HG03460 (cell line): Measurements from ENCODE around the gene STK38L.

Experiments
- ATAC-seq: cut with Tn5 transposase; IDR thresholded peaks from one replicate; pipeline ENCODE4 v1.9.1; 2021; ENCODE audit not compliant: unreplicated experiment

Gene STK38L

DNA sequence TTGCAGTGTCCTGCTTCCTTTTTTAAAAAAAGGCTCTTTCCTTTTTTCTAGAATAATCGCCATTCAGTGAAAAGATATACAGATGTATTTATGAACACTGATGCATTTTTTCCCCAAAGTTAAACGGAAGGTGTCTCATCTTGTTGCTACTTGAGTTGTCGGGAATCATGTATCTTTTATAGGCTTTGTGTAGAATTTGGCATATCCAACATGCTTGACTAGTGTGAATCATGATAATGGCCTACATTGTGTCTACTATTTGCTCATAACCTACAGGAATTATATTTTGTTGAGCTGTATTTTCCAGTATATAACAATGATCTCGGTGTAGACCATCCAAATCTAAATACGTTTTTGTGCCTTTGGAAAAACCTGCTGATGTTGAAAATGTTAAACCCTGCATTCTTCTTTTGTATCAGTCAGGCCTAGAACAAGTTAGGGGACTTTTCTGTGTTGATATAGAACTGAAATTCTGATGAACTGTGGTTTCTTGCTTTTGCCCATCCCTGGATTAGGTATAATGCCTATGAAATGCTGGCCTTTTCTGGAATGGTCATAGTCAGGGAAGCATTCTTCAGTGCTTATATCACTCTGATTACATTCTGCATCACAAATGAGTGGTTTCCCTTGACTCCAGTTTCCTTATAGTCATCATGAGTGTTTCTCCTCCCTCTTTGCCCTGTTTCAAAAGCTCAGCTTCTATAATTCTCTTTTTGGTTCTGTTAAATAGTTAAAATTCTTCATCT, 99.3 kb downstream of the STK38L start:
- no peak for ATAC-seq

DNA sequence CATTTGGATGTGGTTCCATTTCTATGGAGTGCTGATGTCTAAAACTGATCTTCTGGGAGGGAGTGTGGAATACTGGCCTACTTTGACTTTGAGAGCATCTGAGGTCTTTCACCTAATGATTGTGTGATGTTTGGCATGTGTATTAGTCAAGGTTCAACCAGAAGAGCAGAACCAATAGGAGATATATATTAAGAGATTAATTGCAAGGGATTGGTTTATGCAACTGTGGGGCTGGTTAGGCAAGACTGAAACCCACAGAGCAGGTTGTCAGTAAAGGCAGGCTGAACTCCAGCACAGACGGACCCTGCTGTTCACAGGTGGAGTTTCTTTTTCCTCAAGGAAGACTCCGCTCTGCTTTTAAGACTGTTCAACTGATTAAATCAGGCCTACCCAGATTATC, 100.2 kb downstream of the STK38L start:
- no peak for ATAC-seq

DNA sequence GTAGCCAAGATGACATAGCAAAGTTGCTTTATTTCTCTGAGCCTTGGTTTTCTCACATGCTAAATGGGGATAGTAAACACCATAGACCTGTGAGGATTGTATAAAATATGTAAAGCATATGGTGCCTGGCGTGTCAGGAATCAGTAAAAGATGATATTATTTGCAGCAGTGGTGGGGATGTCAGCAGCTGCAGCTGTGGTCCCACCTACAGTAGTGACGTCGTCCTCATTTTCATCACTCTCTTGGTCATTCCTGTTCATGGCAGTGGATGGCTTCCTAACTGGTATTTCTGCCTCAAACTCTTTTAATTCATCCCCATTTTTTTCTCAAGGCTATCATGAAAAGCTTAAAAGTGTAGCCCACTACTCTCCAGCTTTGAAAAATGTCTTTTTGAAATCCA, 100.7 kb downstream of the STK38L start:
- ATAC-seq: no peak

DNA sequence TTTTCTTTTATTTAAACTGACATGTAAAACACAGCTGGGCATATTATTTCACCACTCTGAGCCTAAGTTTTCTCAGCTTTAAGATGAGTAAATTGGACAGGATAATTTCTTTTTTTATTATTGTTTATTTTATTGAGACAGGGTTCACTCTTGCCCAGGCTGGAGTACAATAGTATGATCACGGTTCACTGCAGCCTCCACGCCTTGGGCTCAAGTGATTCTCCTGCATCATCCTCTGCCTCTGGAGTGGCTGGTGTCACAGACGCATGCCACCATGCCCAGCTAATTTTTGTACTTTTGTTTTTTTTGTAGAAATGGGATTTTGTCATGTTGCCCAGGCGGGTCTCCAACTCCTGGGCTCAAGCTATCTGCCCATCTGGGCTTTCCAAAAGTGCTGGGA, 101.3 kb downstream of the STK38L start:
- no peak for ATAC-seq

DNA sequence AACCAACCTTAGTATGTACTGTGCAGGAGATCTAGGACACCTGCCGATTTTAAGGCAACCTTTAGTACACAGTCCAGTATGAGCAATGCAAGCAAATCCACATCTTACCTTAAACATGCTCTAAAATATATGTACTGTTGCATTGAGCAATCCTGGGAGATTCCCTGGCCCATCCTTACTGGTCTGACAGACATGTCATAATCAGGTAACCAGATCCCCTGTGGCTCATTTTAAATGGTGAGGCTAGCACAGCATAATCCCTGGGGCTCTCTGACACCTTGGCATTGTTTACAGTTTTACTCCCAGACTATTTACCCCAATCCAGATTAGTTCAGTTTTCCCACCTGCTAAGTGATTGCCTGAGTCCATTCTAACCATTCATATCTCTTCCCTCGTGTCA, 103.7 kb downstream of the STK38L start:
- ATAC-seq: no peak

DNA sequence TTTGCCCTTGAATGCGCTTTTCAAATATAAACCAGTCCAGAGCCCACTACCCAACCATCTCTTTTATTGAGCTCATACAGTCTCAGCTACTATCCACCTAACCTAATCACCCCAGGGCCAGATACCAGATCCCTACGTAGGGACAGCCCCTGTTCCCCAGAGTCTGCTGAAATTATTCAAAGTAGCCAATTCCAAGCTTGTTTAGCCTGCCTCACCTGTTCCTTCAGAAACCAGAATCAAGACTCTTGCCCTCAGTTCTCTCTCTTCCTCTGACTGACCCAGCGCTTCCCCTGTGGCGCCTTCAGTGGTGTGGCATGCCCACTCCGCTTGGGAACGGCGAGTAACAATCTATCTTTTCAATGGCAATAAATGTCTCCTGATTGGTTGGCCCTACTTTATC, 107.4 kb downstream of the STK38L start:
- no peak for ATAC-seq

DNA sequence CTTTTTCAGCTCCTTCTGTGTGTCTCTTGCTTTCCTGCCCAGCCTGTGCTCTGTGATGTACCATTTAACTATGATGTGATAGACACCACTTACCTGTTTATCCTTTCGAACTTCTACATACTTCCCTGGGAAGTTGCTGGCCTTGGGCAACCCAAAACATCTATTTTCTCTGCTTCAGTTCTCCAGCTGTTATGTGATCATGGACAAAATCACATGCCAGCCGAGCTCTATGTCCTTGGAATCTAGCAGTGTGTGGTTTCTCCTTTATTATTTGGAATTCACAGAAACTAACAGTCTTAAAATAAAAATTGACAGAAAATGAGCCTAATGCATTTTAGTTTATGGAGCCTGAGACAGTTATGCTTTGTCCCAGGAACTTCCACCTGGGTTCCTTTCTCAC, 111.4 kb downstream of the STK38L start:
- no peak for ATAC-seq

DNA sequence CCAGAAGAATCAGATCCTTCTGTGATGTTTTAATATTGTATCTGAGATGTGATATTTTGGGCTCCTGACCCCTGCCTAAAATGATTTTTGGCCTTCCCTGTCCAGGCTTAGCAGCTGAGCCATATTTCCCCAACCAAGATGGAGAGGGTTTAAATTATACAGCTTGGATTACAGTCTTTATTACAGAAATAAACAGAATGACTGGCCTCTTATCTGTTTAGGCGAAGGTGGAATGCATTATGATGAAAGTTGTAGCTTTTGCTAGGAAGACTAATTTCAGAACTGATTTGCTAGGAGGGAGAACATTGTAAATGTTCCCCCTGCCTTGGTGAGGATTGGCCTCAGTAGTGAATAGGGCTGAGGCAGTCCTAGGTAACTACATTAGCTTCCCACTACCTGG, 111.9 kb downstream of the STK38L start:
- no peak for ATAC-seq

DNA sequence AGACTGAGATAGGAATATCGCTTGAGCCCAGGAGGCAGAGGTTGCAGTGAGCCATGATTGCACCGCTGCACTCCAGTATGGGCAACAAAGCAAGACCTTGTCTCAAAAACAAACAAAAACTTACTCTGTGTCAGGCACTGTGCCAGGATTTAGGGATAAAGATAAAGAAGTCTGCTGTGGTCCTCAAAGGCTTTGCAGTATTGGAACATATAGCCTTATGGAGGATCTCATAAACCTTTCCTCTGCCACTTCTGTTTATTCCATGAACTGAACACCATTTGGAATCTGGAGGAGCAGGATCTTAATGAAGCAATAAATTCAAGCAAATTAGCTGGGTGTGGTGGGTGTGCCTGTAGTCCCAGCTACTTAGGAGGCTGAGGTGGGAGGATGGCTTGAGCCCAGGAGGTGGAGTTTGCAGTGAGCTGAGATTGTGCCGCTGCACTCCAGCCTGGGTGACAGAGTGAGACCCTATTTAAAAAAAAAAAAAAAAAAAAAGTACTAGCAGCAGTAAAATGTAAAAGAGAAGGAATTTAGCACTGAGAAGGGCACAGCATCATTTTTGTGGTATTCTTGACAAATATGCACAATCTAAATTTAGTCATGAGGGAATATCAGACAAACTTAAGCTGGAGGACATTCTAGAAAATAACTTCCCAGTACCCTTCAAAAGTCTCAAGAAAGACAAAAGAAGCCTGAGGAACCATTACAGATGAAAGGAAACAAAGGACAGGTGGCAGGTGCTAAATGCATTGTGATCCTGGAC, 115.7 kb downstream of the STK38L start:
- no peak for ATAC-seq

DNA sequence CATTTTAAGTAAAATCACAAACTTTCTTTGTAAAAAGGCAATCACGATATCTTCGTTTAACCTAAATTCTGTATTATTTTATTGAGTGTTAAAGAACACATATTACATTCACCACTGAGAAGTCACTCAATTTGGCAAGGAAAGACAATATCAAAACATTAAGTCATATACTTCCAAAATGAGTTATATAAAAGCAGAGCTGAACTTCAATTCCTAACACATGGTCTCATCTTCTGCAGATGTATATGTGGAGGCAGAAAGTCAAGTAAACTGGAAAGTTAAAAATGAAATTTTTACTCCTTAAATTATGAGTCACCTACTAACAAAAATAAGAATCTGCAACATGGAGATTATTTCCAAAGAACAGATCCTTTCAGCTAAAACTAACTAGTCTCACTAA, 117.3 kb downstream of the STK38L start:
- ATAC-seq: no peak

DNA sequence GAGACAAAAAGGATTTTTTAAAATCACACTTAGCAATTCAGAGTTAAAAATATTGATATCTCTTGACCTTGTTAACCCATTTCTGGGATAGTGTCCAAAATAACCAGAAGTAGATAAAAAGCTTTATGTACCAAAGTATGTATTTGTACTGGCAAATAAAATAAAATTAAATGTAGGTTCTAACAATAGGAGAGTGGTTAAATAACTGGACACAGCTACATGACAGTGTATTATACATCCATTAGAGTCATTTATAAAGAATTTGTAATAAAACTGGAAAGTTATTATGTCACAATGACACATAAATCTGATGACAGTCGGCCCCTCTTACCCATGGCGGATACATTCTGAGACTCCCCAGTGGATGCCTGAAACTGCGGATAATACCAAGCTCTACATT, 122.5 kb downstream of the STK38L start:
- no peak for ATAC-seq

DNA sequence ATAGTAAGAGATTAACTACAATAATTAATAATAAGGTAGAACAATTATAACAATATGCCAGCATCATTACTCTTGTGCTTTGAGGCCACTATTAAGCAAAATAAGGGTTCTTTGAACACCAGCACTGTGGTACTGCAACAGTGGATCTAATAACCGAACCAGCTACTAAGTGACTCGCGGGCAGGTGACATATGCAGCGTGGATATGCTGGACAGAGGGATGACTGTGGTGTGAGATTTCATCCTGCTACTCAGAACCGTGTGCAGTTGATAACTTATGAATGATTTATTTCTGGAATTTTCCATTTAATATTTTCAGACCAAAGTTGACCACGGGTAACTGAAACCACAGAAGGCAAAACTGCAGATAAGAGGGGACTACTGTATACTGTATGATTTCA, 123.0 kb downstream of the STK38L start:
- ATAC-seq: no peak
